ENCODE data around the gene IQCH. TPM values are rescaled to one million over a fixed set of nuclear protein-coding genes. Genes with fewer than 3 reads are reported as not detected.

The IQCH gene
- total and polyA plus RNA-seq, 2 of the 4 experiments (the other 2 are of a cell fraction), result 0.60 to 2.5 TPM

- Histone ChIP-seq H2AFZ (replicated peaks; ENCODE audit: low read length, poor library complexity) (no peak overlapping the region), H2BK20ac (ENCODE audit: low read depth, low read length) (no peak overlapping the region), H2AK9ac (replicated peaks; ENCODE audit: low read depth, low read length, poor library complexity) (no peak overlapping the region), H3K79me1 (ENCODE audit: low read depth in 1 of 2, low read length in 2 of 2) (no peaks in the 10 kb centered on the region), H3K36me3 (ENCODE audit: control insufficient read depth, insufficient read depth, low read length) (no peaks in the 10 kb centered on the region), H4K91ac (ENCODE audit: insufficient read depth, low read depth, low read length) (no peak overlapping the region), H2AK5ac (ENCODE audit: low read depth, low read length) (no peak overlapping the region), H3K4ac (ENCODE audit: low read depth, low read length) (no peak overlapping the region), H2BK120ac (ENCODE audit: low read depth, low read length) (no peak overlapping the region), H4K20me1 (ENCODE audit: insufficient read depth, low read length) (no peaks in the 10 kb centered on the region), H3K23ac (ENCODE audit: low read depth, low read length) (no peak overlapping the region), H4K8ac (ENCODE audit: low read depth in 2 of 2, low read length in 2 of 2) (no peak overlapping the region), H3K4me2 (ENCODE audit: low read depth, low read length) (no peak overlapping the region), H3K9me1 (ENCODE audit: insufficient read depth, low read length) (no peaks in the 10 kb centered on the region), H3K9me3 (ENCODE audit: control insufficient read depth, insufficient read depth, low read length) (no peaks in the 10 kb centered on the region), H4K5ac (ENCODE audit: low read depth, low read length) (no peak overlapping the region), H3K27me3 (ENCODE audit: control insufficient read depth, insufficient read depth, low read length) (peaks cover 7% of the 10 kb centered on the region), H3K18ac (ENCODE audit: low read depth, low read length) (no peak overlapping the region), H2BK5ac (ENCODE audit: low read depth, low read length, poor library complexity, severe bottlenecking) (no peak overlapping the region), H3K4me3 (ENCODE audit: insufficient read depth, low read depth, low read length) (no peak overlapping the region), H3K14ac (replicated peaks; ENCODE audit: low read depth, low read length) (no peak overlapping the region), H3K56ac (ENCODE audit: extremely low read depth, insufficient read depth, low read length) (no peak overlapping the region), H2BK15ac (ENCODE audit: low read depth, low read length) (no peak overlapping the region), H3K27ac (ENCODE audit: insufficient read depth, low read length) (no peak overlapping the region), H3K4me1 (ENCODE audit: control insufficient read depth, insufficient read depth, low read length) (no peaks in the 10 kb centered on the region), H3K9ac (ENCODE audit: low read depth, low read length) (no peak overlapping the region)
- ChIA-PET CTCF (no interaction called here), POLR2A (ENCODE audit: unreplicated experiment) (no interaction called here)
- dilution Hi-C loops (cut with HindIII; ENCODE audit: low sequenced_read_pairs, unreplicated experiment) (no loop called here), in situ Hi-C loops (cut with MboI; ENCODE audit: low sequenced_read_pairs) (no loop called here), intact Hi-C loops (cut with micrococcal nuclease) (no loop called here)
- ATAC-seq (ENCODE audit: low read depth), result no peak
- no TSS peak for BruUV-seq (replicated peaks)
- WGBS, 2 experiments (ENCODE audit: extremely low coverage in 2 of 2, insufficient read length in 1 of 2), result no CpG with 5 or more reads among the region's 2 CpGs
- TF ChIP-seq RCOR1 (IDR thresholded peaks at IDR 0.05; ENCODE audit: insufficient replicate concordance, low read length), result no peak
- no peak for DNase-seq
Observed at GRCh38 chr15:67400890-67401289, 146.3 kb downstream of the IQCH start.
